GM12801 (cell line): ENCODE results near the gene ZNF878.

Experiments
- CTCF ChIP-seq: IDR thresholded peaks from one replicate; pipeline ENCODE4 v1.5.1; 2011; ENCODE audit warnings: control low read depth; ENCODE audit not compliant: insufficient read length; ENCODE audit errors: extremely low read depth

The ZNF878 gene

DNA sequence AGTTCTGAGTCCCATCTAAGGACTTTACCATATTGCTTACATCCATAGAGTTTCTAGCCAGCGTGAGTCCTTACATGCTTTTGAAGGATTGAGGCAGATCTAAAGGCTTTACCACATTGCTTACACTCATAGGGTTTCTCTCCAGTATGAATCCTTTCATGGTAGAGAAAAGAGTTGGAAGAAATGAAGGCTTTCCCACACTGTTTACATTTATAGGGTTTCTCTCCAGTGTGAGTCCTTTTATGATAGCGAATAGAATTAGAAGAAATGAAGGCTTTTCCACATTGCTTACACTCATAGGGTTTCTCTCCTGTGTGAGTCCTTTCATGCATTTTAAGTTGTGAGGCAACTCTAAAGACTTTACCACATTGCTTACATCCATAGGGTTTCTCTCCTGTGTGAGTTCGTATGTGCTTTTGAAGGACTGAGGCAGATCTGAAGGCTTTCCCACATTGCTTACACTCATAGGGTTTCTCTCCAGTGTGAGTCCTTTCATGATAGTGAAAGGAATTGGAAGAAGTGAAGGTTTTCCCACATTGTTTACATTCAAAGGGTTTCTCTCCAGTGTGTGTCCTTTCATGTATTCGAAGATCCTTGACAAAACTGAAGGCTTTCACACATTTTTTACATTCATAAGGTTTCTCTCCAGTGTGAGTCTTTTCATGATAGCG, 8.9 kb downstream of the ZNF878 start:
- TF ChIP-seq CTCF = no peak

- TF ChIP-seq CTCF = no peak
Measured at GRCh38 chr19:12042893-12043292, 9.9 kb downstream of the ZNF878 start.

DNA sequence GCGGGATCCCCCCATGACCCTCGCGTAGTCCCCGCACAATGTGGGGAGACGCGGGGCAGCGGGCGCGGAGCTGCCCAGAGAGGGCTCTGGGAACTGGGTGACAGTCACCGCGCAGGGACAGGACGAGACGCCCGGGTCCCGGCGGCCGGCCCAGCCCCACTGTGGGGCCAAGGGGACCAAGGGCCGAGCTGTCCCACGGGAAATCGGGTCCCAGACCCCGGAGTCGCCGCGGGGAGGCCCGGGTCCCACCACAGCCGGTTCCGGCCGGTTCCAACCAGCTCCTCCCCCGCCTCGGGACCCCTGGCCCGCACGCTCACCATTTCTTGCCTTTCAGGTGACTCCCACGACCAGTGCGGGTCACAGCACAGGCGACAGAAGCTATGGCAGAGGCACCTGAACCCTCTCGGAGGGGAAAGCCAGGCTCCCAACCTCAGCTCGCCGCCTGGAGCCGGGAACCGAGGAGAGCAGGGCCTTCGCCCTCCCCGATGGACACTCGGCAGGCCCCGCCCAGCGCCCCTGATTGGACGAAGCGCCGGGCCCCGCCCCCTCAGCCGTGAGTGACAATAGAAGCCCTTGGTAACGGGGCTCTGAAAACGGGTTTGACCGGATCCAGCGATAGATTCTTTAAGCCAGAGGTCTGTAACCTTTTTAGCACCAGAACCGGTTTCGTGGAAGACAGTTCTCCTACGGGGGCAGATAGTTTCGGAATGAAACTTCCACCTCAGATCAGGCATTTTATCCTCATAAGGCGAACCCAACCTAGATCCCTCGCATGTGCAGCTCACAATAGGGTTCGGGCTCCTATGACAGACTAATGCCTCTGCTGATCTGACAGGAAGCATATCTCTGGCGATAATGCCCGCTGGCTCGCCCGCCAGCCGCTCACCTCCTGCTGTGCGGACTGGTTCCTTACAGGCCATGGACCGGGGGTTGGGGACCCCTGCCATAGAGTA, 17.3 kb downstream of the ZNF878 start, which contains the start of gene ZNF433:
Gene ZNF433, minus strand, starts transcription at position 460 of the 953 bp plus-strand sequence. Its CDS starts 140 bp downstream, at position 320.
- no peak for TF ChIP-seq CTCF

- no peak for TF ChIP-seq CTCF
Measured at GRCh38 chr19:12034620-12035019, 18.1 kb downstream of the ZNF878 start.

- TF ChIP-seq CTCF = no peak
Measured at GRCh38 chr19:12034198-12034597, 18.6 kb downstream of the ZNF878 start.

DNA sequence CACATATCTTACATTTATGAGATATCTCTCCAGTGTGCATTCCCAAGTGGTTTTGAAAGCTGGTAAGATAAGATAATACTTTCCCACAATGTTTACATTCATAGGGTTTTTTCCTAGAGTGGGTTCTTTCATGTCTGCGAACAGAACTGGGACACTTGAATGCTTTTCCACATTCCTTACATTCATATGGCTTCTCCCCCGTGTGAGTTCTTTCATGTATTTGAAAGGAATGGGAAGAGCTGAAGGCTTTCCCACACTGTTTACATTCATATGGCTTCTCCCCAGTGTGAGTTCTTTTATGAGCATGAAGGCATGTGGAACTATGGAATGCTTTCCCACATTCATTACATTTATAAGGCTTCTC, 37.0 kb downstream of the ZNF878 start:
- no peak for TF ChIP-seq CTCF

GRCh38 chr19:12015015-12015752, 37.6 kb downstream of the ZNF878 start:
- TF ChIP-seq CTCF = no peak
